UCSD-AML1 (cell line): ENCODE measurements around the gene LY6G6F.
"Not testable (repeated sequence)": the region's sequence is repeated elsewhere in the genome, so short reads cannot be mapped to it uniquely, and the experiment has no call there.

Source experiments
- DNase-seq: peaks from one replicate; lab custom pipeline; 2025; ENCODE audit not compliant: unreplicated experiment; lab: John Stamatoyannopoulos, UW

The LY6G6F gene

DNA sequence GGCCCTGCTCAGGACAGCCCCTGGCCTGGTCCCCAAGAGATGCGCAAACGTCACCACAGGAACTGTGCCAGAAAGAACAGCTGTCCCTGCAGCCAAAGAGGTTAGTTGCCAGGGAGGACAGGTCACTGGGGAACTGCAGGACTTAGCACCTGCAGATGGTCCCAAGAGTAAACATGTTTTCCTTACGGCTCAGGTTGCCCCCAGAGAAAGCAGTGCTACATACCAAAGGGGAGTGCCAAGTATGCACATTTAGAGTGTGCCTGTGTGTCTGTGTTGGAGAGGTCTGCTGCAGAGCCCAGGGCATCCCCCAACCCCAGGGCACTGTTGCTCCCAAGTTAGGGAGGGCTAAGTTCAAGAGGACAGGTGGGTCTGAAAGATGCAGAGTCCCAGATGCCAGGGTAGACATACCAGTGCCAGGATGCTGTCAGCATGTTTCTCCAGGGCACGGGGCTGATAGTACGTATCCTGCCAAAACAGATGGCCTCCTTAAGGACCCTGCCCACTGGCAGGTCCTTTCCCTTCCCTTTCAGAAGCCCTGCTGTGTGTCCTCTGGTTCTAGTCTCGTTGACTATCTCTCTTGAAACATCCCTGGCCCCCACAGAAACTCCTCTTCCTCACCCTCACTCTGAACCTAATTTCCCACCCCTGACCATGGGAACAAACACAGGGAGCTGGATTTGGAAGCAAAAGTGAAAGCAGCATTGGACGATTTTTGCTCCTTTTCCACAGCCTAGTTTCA, 4.8 kb upstream of the LY6G6F start:
- DNase-seq: no peak

DNA sequence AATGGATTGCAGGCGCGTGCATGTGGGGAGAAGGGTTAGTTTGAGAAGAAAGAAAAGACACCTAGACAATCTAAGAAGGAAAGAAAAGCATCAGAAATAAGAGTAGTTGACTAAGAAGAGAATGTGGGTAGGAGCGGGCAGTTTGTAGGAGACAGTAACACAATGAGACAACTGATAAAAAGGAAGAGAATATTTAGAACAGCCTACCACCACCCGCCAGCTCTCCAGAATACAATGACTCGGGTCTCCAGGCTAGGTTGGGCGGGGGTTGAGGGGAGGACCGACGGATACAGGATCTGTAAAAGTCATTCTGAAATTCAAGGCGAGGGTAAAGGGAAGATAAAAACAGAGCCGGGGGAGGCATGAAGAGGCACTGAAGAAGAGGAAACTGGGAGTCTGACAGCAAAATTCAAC, 4.3 kb upstream of the LY6G6F start:
- DNase-seq: no peak

DNA sequence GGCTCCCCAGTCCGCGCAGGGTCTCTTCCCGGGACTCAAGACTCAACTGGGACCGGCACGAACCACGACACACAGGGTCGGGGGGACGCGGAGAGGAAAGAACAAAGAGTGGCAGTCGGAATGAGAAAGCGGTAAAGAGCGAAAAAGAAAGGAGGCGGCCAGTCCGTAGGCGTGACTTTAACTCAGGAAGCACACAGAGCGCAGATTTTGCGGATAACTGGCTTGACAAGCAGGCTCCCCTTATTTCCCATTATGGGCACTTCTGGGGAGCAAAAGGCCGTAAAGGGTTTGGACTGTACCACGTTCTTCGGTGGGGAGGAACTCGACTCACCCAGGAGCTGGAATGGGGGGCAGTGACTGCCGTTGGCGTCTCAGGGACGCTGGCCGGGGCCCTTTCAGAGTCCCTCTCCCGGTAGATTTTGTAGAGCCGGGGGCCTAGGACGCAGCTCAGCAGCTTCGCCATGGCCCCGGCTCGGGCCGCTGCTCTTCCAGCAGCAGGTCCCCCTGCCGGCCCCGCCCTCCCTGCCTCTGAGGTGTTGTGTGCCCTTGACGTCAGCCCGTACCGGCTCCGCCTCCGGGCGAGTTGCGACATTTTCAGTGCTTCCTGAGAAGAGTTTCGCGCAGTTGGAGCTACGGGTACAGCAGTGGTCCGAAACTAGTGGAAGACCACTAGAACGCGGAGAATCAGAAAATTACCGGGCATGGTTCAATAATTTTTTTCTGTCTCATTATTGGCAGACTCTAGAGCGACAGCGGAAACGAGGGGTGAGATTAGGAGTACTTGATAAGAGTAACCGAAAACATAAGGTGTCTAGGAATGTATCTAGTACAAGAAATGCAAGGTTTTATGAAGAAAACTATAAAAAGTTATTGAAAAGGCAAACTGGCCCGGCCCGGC, 3.6 kb upstream of the LY6G6F start, which contains the start of gene ABHD16A:
ABHD16A (minus strand) TSS at position 506 of the 898 bp plus-strand sequence; CDS start at position 463, 43 bp downstream.
- DNase-seq: peak; percentile 97

DNA sequence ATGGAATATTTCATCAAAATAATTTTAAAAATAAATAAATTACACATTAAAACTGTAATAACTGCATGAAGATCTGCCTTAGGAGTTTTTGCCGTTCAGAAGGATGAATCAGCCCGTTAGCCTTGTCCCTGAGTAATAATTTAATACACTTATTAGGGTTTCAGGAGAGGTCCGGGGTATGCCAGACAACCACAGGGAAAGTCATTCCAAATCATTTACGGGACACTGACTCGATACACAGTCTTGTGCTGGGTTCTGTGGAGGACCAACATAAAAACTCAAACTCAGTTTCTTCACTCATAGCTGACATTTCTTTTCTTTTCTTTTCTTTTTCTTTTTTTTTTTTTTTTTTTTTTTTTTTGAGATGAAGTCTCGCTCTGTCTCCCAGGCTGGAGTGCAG, 735 bp upstream of the LY6G6F start:
- DNase-seq: no peak

DNA sequence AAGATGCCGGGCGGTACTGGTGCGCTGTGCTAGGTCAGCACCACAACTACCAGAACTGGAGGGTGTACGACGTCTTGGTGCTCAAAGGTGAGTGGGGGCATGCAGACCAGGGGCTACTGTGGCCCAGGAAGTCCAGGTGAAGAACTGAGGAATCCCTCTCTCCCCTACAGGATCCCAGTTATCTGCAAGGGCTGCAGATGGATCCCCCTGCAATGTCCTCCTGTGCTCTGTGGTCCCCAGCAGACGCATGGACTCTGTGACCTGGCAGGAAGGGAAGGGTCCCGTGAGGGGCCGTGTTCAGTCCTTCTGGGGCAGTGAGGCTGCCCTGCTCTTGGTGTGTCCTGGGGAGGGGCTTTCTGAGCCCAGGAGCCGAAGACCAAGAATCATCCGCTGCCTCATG, 1.0 kb downstream of the LY6G6F start:
- DNase-seq: no peak

DNA sequence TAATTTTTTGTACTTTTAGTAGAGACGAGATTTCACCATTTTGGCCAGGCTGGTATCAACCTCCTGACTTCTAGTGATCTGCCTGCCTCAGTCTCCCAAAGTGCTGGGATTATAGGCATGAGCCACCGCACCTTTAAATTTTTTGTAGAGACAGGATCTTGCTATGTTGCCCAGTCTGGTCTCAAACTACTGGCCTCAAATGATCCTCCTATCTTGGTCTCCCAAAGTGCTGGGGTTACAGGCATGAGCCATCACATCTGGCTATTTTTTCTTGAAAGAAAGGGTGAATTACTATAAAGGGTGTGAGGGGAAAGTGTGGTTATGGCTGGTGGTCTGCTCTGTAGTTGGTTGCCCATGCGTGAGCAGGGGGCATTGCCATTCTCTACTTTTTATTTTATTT, 1.6 kb downstream of the LY6G6F start:
- no peak for DNase-seq

DNA sequence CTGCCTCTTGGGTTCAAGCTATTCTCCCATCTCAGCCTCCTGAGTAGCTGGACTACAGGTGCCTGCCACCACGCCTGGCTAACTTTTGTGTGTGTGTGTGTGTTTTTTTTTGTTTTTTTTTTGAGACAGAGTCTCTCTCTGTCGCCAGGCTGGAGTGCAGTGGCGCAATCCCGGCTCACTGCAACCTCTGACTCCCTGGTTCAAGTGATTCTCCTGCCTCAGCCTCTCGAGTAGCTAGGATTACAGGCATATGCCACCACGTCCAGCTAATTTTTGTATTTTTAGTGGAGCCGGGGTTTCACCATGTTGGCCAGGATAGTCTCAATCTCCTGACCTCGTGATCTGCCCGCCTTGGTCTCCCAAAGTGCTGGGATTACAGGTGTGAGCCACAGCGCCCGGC, 2.5 kb downstream of the LY6G6F start:
- not testable (repeated sequence) for DNase-seq

DNA sequence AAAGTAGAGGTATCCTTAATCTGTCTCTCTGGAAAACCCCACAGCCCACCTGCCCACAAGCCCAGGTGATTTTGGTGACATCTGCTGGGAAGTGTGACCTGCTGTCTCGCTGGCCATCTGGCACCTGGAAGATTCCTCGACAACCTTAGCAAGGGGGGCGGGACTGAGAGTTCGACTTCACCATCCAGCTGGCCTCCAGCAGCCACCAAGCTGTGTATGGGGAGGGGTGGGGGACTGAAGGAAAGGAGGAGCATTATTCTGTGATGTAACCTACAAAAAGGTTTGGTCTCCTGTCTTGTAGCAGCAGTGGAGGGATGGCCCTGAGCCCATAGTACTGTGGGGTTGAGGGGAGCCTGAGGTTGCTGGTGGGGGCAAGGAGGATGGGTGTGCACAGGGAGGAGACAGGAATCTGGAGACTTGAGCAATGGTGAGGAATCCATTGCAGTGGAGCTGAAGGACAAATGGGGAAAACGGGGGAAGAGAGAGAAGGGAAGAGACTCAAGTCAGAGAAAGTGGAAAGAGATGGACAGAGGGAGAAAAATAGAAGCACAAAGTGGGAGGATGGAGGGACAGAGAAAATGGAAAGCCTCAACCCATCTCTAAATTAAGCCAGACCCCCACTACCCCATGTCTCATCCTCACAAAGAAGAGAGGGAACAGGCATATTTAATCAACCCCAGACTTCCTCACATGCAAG, 4.0 kb downstream of the LY6G6F start:
- no peak for DNase-seq

DNA sequence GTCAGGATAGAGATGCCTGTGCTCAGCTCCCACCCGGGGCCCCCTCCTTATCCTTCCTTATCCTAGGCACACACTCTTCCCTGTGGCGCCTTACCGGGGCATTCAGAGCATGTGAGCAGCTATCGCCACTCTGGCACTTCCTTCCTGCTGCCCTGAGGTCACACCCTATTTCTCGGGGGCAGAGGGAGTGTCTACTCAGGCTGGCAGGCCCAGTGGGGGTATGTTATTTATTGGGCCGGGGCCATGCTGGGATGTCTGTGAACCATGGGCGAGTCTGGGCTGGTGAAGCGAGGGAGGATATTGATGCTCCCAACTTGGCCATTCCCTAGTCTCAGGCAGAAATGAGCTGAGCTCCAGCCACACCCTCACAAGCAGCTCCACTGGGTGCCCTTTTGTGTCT, 4.6 kb downstream of the LY6G6F start:
- DNase-seq: peak; percentile 79

DNA sequence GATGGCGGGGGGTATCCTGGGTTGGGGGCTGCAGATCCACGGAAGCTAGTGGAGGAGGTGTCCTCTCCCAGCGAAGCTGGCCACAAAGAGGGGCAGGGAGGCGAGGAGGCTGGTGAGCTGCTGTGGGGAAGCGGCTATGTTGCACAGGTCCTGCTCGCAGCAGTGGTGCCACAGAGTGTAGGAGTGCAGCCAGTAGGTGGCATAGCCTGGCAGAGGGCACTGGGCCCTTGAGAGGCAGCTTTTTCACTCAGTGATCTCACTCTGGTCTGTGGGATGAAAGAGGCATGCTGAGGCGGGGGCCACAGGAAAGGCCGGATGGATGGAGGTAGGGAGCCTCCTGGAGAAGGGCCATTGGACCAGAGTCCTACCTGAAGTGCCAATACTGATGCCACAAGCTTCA, 5.6 kb downstream of the LY6G6F start:
- peak; percentile 51 for DNase-seq

DNA sequence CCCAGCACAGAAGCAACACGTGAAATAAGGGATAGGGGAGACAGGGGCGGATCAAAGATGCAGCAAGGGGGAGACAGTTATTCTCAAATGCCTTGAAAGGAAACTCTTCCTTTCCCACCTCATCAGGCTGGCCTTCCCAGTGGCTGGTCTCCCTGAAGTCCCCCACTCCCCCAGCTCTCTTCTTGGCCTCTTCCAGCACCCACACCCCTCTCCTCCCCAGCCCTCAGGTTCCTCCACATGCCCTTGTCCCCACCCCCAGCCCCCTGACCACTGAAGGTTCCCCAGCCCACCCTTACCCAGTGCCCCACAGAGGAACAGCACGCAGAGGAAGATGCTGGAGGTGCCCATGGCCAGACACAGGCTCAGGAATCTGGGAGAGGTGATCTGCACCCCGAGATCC, 6.8 kb downstream of the LY6G6F start:
- no peak for DNase-seq

DNA sequence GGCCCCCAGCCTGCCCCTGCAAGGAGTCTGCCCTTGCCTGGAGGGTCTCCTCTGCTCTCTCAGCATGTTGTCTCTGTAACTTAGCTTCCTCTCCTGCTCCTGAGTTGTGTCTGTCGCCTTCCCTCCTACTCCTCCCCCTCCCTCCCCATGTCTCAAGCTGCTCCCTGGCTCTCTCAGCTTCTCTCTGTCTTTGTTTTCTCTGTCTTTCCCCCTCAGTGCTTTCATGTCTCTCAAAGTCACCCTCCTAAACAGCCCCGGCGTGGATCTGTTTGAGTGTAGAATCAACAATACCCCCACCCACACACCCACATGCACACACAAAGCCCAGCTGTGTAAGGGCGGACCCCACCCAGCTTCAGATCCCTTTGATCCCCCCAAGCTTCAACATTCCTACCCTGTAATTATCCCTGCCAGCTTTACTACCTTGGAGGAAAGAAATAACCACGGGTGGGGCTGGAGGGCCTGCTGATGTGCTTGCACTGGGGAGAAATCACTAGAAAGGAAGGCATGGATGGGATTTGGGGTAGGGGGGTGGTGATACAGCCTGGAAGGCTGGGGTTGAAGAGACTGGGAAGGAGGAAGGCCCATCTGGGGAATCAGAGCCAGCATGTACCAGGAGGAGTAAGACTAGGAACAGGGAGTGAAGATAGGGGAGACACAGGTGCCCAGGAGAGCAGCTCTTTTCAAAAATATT, 7.5 kb downstream of the LY6G6F start:
- DNase-seq: no peak

DNA sequence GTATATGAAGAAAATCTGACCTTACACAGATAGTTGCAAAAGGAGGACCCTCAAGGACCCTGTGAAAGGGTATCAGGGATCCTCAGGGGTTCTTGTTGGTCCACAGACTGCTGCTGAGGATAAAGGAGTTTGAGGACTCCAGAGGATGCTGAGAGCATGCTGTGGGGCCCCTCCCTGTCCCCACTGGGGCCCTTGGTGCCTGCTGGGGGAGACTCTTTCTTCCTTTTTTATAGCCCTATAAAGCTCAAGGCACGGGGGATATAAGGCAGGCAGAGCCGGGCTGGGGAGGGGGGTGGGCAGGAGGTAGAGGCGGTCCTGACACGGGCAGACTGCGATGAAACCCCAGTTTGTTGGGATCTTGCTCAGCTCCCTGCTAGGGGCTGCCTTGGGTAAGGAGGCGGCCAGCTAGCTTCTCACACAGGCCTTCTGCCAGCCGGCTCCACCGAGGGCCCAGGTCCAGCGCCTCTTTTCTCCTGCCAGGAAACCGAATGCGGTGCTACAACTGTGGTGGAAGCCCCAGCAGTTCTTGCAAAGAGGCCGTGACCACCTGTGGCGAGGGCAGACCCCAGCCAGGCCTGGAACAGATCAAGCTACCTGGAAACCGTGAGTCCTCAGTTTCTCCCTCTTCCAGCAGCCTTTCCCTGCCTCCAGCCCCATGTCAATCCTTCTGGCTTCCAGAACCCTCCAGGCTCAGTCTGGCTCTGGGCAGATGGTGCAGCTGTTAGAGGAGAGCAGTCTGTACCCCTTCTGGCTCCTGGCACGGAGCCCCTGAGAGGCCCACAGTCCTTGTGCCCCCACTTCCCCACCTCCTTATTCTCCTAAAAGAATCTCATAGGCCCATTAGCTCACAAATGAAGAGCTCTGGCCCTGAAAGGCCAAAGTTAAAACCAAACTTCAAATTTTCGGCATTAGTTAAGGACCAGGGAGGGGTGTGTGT, 8.6 kb downstream of the LY6G6F start, which contains the start of gene LY6G6D:
LY6G6D (plus strand) TSS at position 327 of the 937 bp plus-strand sequence; CDS start at position 335, 8 bp downstream.
- DNase-seq: no peak

DNA sequence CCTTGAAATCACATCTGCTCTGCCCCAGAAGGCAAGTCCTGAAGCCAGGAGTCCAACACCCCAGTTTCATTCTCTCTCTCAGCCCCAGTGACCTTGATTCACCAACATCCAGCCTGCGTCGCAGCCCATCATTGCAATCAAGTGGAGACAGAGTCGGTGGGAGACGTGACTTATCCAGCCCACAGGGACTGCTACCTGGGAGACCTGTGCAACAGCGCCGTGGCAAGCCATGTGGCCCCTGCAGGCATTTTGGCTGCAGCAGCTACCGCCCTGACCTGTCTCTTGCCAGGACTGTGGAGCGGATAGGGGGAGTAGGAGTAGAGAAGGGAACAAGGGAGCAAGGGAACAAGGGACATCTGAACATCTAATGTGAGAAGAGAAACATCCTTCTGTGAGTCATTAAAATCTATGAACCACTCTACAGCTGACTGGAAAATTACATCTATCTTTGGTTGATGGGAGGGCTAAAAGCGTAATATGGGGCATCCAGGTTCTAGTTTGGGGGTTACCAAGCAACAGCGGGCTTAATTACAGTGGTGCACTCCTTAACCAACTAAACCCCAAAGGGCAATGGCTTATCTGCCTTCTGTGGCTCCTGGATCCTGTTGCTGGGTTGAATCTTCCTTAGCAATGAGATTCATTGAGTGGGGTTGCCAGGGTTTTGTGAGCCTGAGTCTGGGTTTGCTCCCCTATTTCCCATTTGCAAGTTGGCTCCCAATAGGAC, 11.0 kb downstream of the LY6G6F start:
- DNase-seq: no peak

DNA sequence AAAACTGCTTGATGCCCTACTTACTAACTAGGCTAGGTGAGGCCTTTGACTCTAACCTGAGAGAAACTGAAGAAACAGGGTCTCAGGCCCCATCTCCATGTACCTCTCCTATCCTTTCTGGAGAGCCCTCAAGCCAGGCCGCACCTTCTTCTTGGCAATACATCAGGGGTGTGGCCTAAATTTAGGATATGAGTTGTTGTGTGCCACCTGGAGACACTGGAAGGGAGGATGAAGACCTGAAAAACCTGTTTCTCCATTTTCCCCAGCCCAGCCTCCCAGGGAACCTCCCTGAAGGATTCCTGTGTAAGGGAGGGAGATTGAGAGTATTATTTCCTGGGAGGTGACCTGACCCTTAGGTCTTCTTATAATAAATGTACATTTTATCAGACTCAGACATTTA, 11.6 kb downstream of the LY6G6F start:
- no peak for DNase-seq

DNA sequence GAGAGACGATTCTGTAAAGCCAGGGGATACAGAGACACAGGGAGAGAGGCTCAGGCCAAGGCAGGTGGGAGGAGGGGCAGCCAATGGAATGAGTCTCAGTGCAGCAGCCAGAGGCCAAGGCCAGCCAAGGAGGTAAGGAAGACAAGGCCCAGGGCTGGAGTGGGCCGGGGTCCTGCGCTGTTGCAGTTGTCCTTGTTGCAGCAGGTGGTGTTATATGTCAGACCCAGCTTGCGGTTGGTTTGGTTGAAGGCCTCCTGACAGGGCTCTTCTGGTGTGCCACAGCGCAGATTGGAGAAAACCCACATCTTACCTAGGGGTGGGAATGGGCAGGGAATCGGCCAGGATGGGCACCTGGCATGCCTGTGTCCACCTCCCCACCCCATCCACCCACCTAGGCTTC, 12.3 kb downstream of the LY6G6F start:
- no peak for DNase-seq

DNA sequence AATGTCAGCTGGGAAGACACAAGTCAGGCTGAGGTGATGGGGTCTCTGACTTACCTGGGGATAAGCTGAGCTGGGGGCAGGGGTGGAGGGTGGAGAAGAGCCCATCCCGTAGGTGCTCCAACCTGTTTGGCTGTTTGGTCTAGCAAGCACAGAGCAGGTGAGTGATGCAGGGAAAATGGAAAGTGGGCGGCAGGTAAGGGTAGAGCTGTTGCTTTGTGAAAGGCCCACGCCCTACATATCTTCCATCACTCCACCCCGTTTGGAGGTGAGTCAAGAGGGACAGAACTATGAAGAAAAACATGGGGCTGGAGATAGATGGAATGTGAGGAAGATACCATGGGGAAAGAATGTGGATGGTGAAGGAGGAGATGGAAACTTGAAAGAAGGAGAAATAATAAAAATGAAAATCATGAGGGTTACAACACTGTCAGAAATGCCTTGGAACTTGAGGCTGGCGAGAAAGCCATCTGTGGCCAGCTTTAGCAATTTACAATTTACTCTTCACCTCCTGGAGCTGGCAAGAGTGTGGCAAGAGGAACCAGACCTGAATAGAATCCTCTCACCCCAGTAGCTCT, 13.6 kb downstream of the LY6G6F start:
- DNase-seq: no peak

DNA sequence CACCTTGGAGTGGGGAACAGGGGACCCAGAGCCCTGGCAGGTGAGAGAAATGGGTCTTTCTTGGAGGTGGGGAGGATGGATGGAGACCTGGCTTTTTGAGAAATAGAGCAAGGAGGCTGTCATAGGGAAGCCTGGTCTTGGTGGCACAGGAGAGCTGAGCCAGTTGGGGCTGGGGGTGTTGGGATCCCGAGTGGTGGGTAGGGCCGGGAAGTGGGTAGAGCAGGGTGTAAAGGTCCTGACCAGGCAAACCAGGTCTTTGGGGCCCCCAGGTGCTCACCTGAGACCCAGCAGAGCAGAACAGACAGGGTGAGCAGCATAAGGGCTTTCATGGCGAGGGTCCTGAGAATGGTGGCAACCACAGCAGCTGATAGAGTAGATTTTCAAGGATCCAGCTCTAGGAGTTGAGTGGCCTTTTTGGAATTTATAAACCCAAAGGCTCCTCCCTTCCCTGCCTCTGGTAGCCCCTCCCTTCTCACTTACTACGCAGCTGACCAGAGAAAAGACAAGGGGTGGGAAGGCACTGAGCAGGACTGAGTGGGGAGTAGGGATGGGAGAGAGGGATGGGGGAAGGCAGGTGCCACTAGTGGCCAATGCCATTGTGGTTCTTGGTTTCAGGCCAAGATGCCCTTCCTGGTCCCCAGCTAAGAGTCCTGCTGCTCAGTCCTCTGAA, 14.8 kb downstream of the LY6G6F start, which contains the start of gene LY6G6C:
LY6G6C (minus strand) TSS at position 396 of the 670 bp plus-strand sequence; CDS start at position 329, 67 bp downstream.
- no peak for DNase-seq
